ENCODE results near the gene HOXA10. TPM values are rescaled to one million over a fixed set of nuclear protein-coding genes. Genes with fewer than 3 reads are reported as not detected.
A peak's percentile ranks its signal among the peaks of the same experiment; 100 is the strongest.

HOXA10 gene
- total and polyA plus RNA-seq, 8 donors: 0.18 to 337 (median 0.92) TPM; not detected in 5

DNA sequence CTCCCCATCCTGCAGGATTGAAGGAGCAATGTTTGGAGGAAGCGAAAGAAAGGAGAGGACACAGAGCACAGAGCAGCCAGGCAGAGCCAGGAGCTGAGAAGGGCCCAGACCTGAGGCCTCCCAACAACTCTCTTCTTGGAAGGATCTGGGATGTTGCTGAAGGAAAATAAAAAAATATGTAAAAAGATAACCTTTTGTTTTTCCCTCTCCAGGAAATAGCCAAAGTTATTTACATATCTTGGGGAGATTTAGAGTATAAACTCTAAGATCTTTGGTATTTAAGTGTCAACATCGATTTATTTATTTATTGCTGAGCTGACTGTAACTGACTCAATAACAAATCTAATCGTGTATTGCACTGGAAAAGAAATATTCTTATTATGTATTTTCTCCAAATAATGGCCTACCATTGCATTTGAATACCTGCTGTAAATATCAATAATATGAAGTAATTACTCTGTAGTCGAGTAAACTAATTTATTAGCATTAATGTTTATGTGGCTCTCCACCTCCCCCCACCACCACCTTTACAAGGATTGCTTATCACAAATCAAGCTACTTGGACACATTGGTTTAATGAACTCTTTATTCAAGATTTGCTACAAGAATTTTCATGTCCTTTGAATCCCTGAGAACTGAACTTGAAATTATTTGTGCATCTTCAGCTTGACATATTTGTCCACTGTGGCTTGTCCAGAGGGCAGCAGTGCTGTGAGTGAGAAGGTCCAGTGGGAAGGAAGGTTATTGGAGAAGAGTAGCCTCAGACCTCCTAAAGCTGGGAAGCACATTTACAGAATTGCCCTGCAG lies 12.8 kb upstream of the HOXA10 start:
- no peak for TF ChIP-seq POLR2AphosphoS5 (IDR thresholded peaks at IDR 0.05)
- no peak overlapping the region for H3K4me3 ChIP-seq
- WGBS, 5 donors: 14 to 22% (median 21%) methylated on average over 4 of the region's 4 CpGs
- H3K9me3 ChIP-seq: peaks cover 0 to 16% (median 0%) of the 10 kb centered on the region in 4 donors
- peaks cover 36 to 60% (median 54%) of the 10 kb centered on the region in 4 donors for H3K4me1 ChIP-seq
- no peaks in the 10 kb centered on the region for H3K36me3 ChIP-seq
- no peak overlapping the region for H3K27ac ChIP-seq
- H3K27me3 ChIP-seq: peaks cover 76 to 100% (median 100%) of the 10 kb centered on the region in 3 donors
- no peak for DNase-seq
- intact Hi-C loops (cut with DNase I; ENCODE audit: low total_unique reads): no loop called here

DNA sequence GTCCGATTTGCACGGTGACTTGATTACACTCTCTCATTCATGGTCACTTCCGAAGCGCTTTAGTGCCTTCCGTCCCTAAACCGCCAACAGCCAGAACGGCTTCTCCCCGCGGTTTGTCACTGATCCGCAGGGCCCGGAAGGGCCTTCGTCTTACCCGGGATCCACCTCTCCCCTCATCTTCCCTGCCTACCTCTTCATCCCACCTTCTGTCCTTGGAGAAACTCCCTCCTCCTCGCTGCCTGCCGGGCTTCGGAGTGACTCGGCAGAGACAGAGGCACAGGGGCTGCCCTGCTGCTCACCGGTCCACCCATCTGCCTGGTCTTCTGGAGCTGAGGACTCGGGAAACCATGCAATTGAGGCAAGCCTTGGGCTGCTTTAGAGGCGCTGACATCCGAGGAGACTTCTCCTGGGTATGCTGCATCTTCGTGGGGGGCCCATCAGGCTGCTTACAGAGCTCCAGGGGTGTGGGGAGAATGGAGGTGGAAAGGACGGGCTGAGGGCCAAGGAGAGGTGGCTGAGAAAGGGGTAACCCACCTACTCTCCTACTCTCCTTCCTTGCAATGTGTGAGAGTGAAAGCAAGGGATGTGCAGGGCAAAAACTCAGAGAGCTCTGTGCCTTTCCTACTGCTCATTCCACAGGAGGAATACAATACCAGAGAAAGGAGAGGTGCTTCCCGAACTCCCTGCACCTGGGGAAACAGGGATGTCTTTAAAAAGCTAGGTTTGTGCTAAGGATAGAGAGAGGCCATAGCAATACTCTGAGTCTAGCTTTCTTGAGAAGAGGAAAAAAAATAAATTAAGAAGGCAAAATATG lies 11.9 kb upstream of the HOXA10 start:
- Histone ChIP-seq H3K27me3 (peaks cover 68 to 100% (median 95%) of the 10 kb centered on the region in 3 donors), H3K4me3 (no peak overlapping the region), H3K4me1 (peaks cover 35 to 58% (median 51%) of the 10 kb centered on the region in 4 donors), H3K27ac (no peak overlapping the region), H3K36me3 (no peaks in the 10 kb centered on the region), H3K9me3 (peaks cover 0 to 16% (median 0%) of the 10 kb centered on the region in 4 donors)
- intact Hi-C loops (cut with DNase I; ENCODE audit: low total_unique reads): no loop called here
- 6 to 13% (median 8%) methylated on average over 24 of the region's 24 CpGs for WGBS, 5 donors
- DNase-seq: peak in 1 of 2 donors; percentile 7
- no peak for TF ChIP-seq EP300 (IDR thresholded peaks at IDR 0.05)
- no peak for TF ChIP-seq POLR2A (IDR thresholded peaks at IDR 0.05)
- no peak for TF ChIP-seq POLR2AphosphoS5 (IDR thresholded peaks at IDR 0.05)
- no peak for TF ChIP-seq CTCF (IDR thresholded peaks at IDR 0.05)

DNA sequence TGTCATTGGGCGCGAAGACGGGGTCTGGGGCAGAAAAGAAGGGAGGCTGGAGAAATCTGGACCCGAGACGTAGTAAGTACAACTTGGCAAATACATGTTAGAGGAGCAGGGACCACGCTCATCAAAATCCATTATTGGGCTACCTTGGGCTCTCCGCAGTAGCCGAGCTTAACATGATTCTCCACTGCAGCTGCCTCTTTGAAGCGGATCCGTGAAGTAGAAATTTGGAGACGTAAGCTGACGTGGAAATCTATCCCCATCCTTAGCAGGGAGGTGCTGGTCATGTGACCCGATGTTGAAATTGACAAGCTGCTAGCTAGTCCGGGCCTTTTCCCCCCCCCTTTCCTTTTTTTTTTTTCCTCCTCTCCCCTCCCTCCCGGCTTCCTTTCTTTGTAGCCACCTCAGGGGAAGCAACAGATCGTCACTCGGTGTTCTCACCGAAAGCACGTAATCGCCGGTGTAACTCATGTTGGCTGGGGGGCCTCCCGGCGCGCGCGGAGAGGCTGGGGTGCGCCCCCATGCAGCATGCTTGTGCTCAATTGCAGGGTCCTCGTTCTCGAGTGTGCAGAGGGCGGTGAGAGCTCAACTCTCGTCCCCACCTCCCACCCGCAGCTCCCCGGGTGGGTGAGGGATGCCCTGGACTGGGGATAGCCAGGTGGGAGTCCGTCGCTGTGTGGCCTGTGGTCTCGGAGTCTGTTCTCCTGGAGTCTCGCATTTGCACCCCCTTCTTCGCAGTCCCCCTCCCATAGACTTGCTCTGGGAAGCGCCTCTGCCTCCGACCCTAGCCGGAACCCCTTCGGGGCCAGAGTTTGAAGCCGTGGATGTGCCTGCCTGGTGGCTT lies 11.1 kb upstream of the HOXA10 start, which contains the start of gene HOXA11:
TSS of gene HOXA11 (minus strand) at position 220 of the 841 bp plus-strand sequence. CDS start at position 132, 88 bp downstream.
- peak within 1 kb of the TSS; percentile 18 to 52 (median 40) for H3K4me3 ChIP-seq
- peaks cover 0 to 16% (median 0%) of the 10 kb centered on the region in 4 donors for H3K9me3 ChIP-seq
- DNase-seq: peak in 1 of 2 donors; percentile 22
- no peak within 1 kb of the TSS for H3K27ac ChIP-seq
- 7 to 18% (median 14%) methylated on average over 36 to 43 of the region's 43 CpGs for WGBS, 5 donors
- intact Hi-C loops (cut with DNase I; ENCODE audit: low total_unique reads): no loop called here
- TF ChIP-seq POLR2A (IDR thresholded peaks at IDR 0.05): no peak
- no peak for TF ChIP-seq POLR2AphosphoS5 (IDR thresholded peaks at IDR 0.05)
- no peak for TF ChIP-seq CTCF (IDR thresholded peaks at IDR 0.05)
- TF ChIP-seq EP300 (IDR thresholded peaks at IDR 0.05): no peak
- H3K4me1 ChIP-seq: peaks cover 35 to 58% (median 51%) of the 10 kb centered on the region in 4 donors
- peaks cover 73 to 100% (median 95%) of the 10 kb centered on the region in 3 donors for H3K27me3 ChIP-seq
- H3K36me3 ChIP-seq: no peaks in the 10 kb centered on the region

- no peak for TF ChIP-seq POLR2A (IDR thresholded peaks at IDR 0.05)
- no peak for TF ChIP-seq CTCF (IDR thresholded peaks at IDR 0.05)
- no peak for TF ChIP-seq POLR2AphosphoS5 (IDR thresholded peaks at IDR 0.05)
- no peak for TF ChIP-seq EP300 (IDR thresholded peaks at IDR 0.05)
- no peak overlapping the region for H3K27ac ChIP-seq
- intact Hi-C loops (cut with DNase I; ENCODE audit: low total_unique reads): no loop called here
- peaks cover 42 to 64% (median 57%) of the 10 kb centered on the region in 4 donors for H3K4me1 ChIP-seq
- H3K4me3 ChIP-seq: peak overlapping the region; percentile 18 to 52 (median 40)
- DNase-seq: peak; percentile 34 to 67
- peaks cover 0 to 16% (median 0%) of the 10 kb centered on the region in 4 donors for H3K9me3 ChIP-seq
- WGBS, 5 donors: 2 to 15% (median 5%) methylated on average over 21 to 72 of the region's 72 CpGs
- no peaks in the 10 kb centered on the region for H3K36me3 ChIP-seq
- H3K27me3 ChIP-seq: peaks cover 74 to 100% (median 95%) of the 10 kb centered on the region in 3 donors
These were observed 10.4 kb upstream of the HOXA10 start for GRCh38 chr7:27184337-27185012.

All from stomach (tissue), 9 donors.